Loucy (cell line): Measurements from ENCODE around the gene TIMP2.

Experiments used
- H2AFZ ChIP-seq: fragments of 200-600 bp; sonication (generic); 2 replicates; pipeline ENCODE4 v1.6.0; 2016; ENCODE audit warnings: antibody characterized with exemption, mild to moderate bottlenecking, low read length, moderate library complexity
- H3F3A ChIP-seq: fragments of 200-600 bp; 2 replicates; pipeline ENCODE4 v1.6.0; 2016; ENCODE audit warnings: antibody characterized with exemption, low read depth, mild to moderate bottlenecking
- H3K27me3 ChIP-seq: fragments of 200-600 bp; sonication (generic); 2 replicates; pipeline ENCODE4 v1.6.1; 2014; ENCODE audit warnings: low read length, mild to moderate bottlenecking; ENCODE audit not compliant: insufficient read depth, poor library complexity, severe bottlenecking
- H3K36me3 ChIP-seq: fragments of 200-600 bp; sonication (generic); 2 replicates; pipeline ENCODE4 v1.6.1; 2016; ENCODE audit warnings: low read length; ENCODE audit not compliant: insufficient read depth
- H3K4me1 ChIP-seq: fragments of 200-600 bp; sonication (generic); 2 replicates; pipeline ENCODE4 v1.5.1; 2014; ENCODE audit warnings: low read length, mild to moderate bottlenecking; ENCODE audit not compliant: insufficient read depth, poor library complexity, severe bottlenecking
- H3K4me2 ChIP-seq: fragments of 200-600 bp; sonication (generic); 2 replicates; pipeline ENCODE4 v1.6.0; 2014; ENCODE audit warnings: antibody characterized with exemption, low read length, low read depth, mild to moderate bottlenecking; ENCODE audit not compliant: poor library complexity, severe bottlenecking
- H3K4me3 ChIP-seq: fragments of 200-600 bp; sonication (generic); 2 replicates; pipeline ENCODE4 v1.5.1; 2014; ENCODE audit warnings: low read length, mild to moderate bottlenecking, mixed read lengths; ENCODE audit not compliant: poor library complexity, severe bottlenecking
- H3K79me2 ChIP-seq: fragments of 200-600 bp; sonication (generic); 2 replicates; pipeline ENCODE4 v1.6.1; 2014; ENCODE audit warnings: low read length; ENCODE audit not compliant: insufficient read depth
- H3K9ac ChIP-seq: fragments of 200-600 bp; sonication (generic); 2 replicates; pipeline ENCODE4 v1.6.0; 2014; ENCODE audit warnings: mild to moderate bottlenecking, low read depth, low read length, moderate library complexity; ENCODE audit not compliant: poor library complexity, severe bottlenecking
- H3K9me2 ChIP-seq: fragments of 200-600 bp; sonication (generic); replicated peaks from 2 replicates; pipeline ENCODE4 v1.6.1; 2016; ENCODE audit warnings: low read depth, low read length, mixed read lengths
- H3K9me3 ChIP-seq: fragments of 200-600 bp; sonication (generic); 2 replicates; pipeline ENCODE4 v1.6.1; 2014; ENCODE audit warnings: mild to moderate bottlenecking, antibody characterized with exemption, low read length, low read depth; ENCODE audit not compliant: insufficient read depth
- H4K20me1 ChIP-seq: fragments of 200-600 bp; sonication (generic); 2 replicates; pipeline ENCODE4 v1.6.0; 2014; ENCODE audit warnings: antibody characterized with exemption, low read length, mild to moderate bottlenecking; ENCODE audit not compliant: insufficient read depth, poor library complexity, severe bottlenecking
- CTCF ChIP-seq: fragments of 200-600 bp; sonication (generic); conservative IDR thresholded peaks from 2 replicates; pipeline ENCODE4 v1.5.1; 2014; ENCODE audit warnings: mild to moderate bottlenecking, antibody characterized with exemption, low read length
- EZH2phosphoT487 ChIP-seq: fragments of 200-600 bp; IDR thresholded peaks from 2 replicates; pipeline ENCODE4 v1.6.1; 2018; ENCODE audit warnings: antibody characterized with exemption, mild to moderate bottlenecking, moderate library complexity, borderline replicate concordance

Gene TIMP2

GRCh38 chr17:78821961-78822360 is 103.2 kb downstream of the TIMP2 start:
- Histone ChIP-seq H3K4me2 (no peak overlapping the region), H3K9ac (no peak overlapping the region), H3K79me2 (peaks cover 20% of the 10 kb centered on the region; the same call in 1 of the 2 replicates), H3K9me3 (no peaks in the 10 kb centered on the region), H3K4me3 (no peak overlapping the region), H3K27me3 (no peaks in the 10 kb centered on the region), H4K20me1 (no peaks in the 10 kb centered on the region), H3F3A (peaks cover 31% of the 10 kb centered on the region), H3K9me2 (no peaks in the 10 kb centered on the region), H3K36me3 (peaks cover 76% of the 10 kb centered on the region; the same call in 1 of the 2 replicates), H2AFZ (no peak overlapping the region), H3K4me1 (peaks cover 41% of the 10 kb centered on the region)
- no peak for TF ChIP-seq EZH2phosphoT487
- TF ChIP-seq CTCF, result no peak

- Histone ChIP-seq H3K9me3 (no peaks in the 10 kb centered on the region), H3K36me3 (peaks cover 72% of the 10 kb centered on the region), H3K79me2 (peaks cover 22% of the 10 kb centered on the region), H3K27me3 (no peaks in the 10 kb centered on the region), H4K20me1 (peaks cover 1% of the 10 kb centered on the region), H3F3A (peaks cover 31% of the 10 kb centered on the region), H3K9ac (no peak overlapping the region), H2AFZ (no peak overlapping the region), H3K4me1 (peaks cover 49% of the 10 kb centered on the region), H3K4me3 (no peak overlapping the region), H3K9me2 (no peaks in the 10 kb centered on the region), H3K4me2 (no peak overlapping the region)
- no peak for TF ChIP-seq EZH2phosphoT487
- TF ChIP-seq CTCF, result no peak
Measured at GRCh38 chr17:78820841-78821240, 104.3 kb downstream of the TIMP2 start.

DNA sequence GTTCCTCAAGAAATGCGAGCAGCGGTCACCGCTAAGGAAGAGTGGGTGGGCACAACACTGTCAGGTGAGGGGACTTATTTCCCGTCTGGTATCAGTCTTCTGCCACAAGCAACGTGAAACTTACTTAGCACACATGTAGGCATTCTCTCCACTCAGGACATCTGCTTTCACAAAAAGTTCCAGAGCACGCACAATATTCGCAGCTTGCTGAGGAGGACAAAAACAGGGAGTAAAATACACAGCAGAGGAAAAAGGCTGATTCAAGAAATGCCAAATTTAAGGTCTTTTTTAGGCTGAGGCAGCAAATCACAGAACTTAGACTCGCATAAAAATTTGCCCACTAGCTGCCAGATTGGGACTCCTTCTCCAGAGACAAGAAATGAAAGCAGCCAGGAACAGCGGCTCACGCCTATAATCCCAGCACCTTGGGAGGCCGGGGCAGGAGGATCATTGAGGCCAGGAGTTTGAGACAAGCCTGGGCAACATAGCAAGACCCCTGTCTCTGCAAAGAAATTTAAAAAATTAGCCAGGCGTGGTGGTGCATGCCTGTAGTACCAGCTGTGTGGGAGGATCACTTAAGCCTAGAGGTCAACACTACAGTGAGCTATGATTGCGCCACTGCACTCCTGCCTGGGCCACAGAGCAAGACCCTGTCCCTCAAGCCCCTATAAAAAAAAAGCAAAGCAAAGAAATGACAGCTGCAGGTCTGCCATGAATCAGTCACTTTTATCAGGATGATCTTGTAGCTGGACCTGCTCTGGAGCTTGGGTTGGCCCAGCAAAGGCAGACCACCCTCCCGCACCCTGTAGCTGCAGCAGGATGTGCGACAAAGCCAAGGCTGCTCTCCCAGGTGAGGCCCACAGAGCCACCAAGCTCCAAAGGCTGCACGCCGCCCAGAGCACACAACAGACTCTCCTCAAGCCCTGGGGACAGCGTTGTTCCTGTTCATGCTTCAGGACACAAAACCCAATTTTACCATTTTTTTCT is 105.1 kb downstream of the TIMP2 start:
- Histone ChIP-seq H3K4me2 (peak overlapping the region; percentile 69), H3K9me2 (no peaks in the 10 kb centered on the region), H3K79me2 (peaks cover 29% of the 10 kb centered on the region), H3K4me1 (peaks cover 50% of the 10 kb centered on the region), H3K9me3 (no peaks in the 10 kb centered on the region), H3K4me3 (peak overlapping the region; percentile 44), H3F3A (peaks cover 31% of the 10 kb centered on the region), H2AFZ (no peak overlapping the region), H3K27me3 (no peaks in the 10 kb centered on the region), H3K36me3 (peaks cover 72% of the 10 kb centered on the region), H4K20me1 (peaks cover 2% of the 10 kb centered on the region), H3K9ac (peak overlapping the region; percentile 64)
- no peak for TF ChIP-seq CTCF
- no peak for TF ChIP-seq EZH2phosphoT487
